HG03064 (cell line): ENCODE results near the gene TECTB.

Experiments
- ATAC-seq: cut with Tn5 transposase; IDR thresholded peaks from one replicate; pipeline ENCODE4 v1.9.1; 2021; ENCODE audit warnings: low read depth; ENCODE audit not compliant: unreplicated experiment

Gene TECTB

DNA sequence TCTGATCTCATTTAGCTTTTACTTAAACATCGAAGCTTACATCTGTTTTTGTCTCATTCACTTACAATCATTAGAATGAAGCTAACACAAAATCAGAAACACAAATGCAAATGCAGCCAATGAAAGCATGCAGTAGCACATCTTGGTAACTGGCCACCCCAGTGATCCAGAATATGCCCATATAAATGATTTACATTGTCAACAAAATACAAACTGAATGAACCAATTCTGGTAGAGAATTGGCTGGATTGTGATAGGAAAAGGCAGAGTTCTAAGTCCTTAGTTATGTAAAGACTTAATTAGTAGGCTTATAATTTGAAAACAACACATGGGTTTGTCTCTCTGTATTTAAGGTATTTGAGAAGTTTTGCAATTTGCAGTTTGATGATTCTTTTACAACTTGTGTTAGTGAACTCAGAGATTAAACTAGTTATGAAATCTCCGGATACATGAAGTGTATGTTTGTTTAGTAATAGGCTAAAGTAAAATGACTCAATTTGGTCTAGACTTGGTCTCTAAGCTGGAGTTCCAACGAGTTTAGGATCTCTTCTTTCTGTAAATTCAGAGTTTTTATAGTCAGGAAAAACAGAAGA is 21.2 kb downstream of the TECTB start:
- ATAC-seq = no peak

DNA sequence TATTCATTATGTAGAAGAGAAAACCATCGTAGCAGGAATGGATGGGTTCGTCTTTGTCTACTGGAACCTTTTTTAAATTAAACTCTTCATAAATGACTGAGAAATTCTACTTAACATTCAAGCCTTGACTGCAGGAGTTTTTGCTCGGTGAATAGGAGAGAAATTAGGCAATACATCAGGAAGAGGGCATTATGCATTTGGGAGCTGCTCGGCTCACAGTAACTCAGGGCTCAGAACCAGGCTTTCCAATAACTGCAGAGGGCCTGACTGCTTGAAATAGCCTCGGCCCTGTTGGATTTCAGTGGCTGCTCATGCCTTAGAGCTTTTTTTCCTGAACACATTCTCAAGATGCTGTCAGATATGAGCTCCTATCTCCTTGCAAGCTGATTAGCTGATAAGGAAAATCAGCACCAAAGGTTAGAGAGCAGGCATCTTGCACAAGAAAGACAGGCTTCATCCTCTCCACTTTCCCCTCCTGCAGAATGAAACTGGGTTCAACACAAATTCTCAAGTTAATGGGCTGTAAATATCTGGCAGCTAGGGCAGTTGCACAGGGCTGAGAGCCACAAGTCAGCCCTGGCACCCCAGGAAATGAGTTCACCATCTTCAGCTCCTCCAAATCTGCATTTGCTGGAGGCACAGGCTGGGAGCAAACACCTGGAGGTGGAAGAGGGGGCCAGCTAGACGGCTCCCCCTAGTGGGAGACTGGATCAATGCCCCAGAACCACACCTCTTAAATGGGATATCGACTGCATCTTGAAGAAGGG is 24.3 kb downstream of the TECTB start:
- ATAC-seq = no peak

DNA sequence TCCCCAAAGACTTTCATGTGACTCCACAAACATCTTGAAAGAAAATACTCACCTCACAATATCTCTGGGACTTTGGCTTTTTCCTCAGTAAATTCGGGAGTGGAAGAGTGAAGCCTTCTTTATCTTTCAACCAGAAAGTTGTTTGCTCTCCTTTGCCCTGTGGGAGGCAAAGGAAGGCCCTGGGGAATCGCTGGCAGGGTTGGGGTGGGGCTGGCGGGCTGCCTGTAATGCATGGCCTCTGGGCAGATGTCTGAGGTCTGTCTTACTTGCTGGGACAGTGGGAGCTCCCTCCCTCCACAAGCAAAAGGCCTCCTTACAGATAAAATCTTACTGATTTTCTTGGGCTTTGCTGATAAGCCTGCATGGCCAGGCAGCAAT is 24.9 kb downstream of the TECTB start:
- no peak for ATAC-seq

DNA sequence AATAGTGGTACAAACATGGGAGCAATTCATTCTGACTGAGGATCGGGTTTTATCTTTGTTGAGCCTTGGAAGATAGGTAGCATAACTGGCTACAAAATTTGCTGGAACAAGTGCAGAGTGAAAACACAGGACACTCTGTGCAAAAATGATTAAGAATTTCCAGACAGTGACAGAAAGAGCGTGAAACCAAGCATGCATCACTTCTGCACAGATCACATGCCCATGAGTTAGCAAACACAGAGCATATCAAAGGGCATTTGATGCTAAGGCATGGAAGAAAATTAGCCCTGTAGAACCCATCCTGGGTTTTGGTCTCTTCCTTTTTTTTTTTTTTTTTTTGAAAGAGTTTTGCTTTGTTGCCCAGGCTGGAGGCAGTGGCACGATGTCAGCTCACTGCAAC is 28.3 kb downstream of the TECTB start:
- no peak for ATAC-seq

DNA sequence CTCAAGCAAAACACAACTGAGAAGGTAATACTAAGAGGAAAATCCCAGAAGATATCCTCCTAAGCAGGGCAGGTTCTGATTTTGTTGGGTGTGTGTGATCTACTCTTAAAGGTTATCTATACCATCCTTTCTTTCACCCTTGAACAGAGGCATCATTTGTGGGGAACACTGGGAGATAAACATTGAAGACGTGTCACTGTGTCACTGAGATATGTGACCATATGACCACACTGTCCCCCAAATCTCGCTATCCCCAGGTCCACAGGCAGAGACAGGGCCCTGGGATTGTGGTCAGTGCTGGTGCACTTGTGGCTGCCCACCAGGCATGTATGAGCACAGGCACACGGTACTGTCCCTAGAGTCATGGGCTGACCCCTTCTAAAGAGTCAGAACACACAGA is 30.0 kb downstream of the TECTB start:
- ATAC-seq = no peak

DNA sequence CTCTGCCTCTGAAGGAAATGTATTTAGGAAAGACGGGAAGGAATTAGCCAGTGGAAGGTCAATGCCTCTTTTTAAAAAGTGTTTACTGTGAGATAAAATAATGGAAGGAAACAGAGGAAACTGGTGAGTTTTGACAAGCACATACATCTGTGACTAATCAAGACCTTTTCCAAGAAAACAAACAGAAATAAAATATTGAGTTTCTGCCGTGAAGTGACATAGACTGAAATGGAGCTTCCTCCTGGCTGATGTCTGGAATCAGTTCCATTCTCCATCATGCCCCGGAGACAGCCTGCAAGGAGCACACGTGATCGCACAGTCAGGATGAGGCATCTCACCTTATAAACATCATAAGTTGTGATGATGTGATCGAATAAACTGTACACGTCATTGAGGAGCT is 30.7 kb downstream of the TECTB start:
- ATAC-seq = no peak

DNA sequence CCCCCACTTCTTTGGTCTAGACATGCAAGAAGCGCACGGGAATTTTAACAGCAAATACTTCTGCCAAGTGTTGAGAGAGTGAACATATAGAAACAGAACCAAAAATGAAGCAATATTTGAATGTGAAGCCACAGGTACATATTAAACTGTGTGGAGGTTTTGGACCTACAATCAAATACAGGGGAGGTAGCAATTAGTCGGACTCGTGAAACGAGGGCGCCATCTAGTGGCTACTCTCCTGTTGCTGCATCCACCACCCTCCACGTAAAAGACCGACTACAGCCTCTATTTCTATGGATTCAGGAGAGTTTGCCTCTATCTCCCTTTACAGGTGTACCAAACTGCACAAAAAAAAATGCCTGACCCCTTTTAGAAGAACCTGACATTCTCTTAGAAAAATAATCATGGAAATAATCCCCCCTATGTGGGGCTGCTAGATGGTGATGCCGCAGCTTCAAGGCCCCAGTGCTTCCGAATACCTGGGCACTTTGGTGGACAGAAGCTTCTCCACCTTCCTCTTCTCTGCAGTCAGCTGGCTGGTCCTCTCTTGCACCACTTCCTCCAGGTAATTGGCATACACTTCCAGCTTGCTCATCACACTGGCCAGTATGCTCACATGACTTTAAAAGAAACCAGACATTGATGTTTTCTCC is 31.7 kb downstream of the TECTB start:
- ATAC-seq = peak; percentile 71

DNA sequence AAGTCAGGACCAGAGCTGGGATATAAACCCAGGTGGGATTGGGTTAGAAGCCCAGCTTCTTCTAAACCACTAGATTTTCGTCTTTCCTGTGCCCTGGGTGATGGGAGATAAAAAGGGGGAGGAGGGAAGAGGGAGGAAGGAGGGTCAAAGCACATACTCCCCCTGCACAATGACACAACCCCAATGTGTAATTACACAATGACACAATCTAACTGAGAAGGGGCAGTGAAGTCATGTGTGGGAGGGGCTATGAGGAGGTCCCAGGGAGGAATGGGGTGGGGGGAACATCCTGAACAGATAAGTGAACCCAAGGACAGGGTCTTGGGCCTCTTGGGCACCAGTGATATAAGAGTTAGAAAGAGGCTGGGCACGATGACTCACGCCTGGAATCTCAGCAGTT is 44.5 kb downstream of the TECTB start:
- ATAC-seq = no peak

DNA sequence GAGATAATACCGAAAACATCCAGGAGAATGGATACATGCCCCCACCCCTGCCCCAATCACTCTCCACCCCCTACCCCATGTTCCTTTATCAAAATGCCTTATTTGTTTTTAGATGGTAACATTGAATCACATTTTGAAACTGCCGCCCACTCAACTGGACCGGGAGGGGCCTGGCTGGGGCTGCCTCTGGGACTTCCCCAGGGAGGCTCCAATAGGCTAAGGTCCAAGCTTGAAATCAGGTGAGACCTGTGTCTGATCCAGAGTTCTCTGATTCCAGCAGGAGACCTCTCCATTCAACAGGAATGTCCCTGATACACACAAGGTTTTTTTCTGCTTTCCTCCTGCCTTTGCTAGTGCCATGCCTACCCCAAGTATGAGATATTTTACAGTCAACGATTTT is 47.0 kb downstream of the TECTB start:
- no peak for ATAC-seq

DNA sequence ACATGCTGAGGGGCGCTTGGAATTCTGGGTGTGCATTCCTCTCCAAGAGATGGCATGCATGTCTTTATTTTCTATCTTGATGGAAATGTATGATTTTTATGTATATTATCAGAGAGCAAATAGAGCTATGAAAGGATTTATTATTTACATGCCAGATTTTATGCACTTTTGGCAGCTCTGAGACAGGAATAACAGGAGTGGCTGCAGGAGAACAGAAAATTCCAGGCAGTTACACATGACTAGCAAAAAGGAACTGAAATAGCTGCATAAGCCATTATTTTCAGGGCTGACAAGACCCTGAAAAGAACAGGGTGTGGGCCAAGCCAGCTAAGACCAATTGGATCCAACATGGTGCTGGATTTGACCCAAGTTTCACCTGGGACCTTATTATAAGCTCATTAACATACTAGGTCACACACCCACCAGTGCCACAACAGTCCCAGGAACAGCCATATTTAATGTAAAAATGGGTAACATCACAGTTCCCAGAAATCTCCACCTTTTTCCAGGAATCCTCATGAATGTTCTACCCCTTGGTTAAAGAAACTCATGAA is 47.5 kb downstream of the TECTB start:
- ATAC-seq = no peak

DNA sequence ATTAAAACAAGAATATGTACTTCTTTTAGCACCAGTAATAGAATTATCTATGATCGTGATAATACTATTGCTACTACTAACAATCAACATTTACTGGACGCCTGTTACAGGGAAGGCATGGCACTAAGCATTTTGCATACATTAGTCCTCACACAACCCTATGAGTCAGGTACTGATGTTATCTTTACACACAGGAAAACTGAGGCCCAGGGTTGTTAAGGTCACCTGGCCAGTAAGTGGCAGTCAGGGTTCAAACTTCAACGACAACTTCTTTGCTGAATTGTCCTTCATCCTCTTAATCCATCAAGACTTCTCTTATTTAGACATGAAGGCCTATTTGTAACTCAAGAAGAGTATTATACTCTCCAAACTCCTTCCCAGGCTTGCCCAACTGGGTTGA is 48.8 kb downstream of the TECTB start:
- no peak for ATAC-seq

DNA sequence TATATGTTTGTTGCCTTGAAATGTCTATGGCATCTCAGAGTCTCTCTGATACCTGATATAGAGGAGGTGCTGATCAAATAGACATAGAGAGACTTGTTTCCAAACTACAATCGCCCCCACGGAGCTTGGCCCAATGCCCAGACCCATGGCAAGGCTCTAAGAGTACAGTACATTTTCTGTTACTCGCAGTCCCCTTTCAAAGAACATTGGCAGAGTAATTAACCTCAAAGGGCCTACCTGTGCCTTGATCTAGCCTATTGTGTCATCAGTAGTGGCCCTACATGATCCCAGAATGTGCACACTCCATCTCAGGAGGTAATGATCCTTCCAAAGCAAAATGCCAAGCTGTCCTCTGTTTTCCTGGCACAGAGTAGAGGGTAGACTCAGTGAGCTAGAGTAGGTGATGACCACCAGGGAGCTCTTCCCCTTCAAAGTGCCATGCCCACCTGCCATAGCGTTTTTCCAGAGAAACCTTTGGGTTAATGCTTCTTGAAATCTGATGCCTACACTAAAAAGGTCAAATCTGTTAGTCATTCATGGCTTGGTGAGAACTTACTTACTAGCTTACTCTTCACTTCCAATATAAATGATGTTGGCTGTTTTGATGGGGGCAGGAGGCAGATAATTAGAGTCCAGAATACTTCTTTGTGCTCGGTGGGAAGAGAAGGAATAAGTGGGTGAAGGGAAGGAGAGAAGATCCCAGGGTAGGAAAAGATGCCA is 49.5 kb downstream of the TECTB start:
- ATAC-seq = no peak

DNA sequence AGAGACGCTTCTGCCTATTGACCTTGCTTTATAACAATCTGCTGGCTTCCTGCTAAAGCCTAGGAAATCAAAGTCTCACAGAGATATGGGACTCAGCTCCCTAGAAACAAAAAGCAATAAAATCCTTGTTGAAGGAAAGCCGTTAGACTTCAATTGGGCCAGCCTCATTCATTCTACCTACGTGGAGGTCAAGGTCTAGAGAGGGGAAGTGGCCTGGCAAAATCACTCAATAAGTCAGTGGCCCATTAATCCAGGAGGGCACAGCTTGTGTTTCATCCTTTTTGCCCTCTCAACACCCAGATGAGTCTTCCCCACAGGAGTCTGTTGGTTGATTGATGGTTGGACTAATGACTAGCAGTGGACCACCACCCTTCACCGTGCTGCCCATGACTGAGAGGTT is 50.3 kb downstream of the TECTB start:
- ATAC-seq = no peak

DNA sequence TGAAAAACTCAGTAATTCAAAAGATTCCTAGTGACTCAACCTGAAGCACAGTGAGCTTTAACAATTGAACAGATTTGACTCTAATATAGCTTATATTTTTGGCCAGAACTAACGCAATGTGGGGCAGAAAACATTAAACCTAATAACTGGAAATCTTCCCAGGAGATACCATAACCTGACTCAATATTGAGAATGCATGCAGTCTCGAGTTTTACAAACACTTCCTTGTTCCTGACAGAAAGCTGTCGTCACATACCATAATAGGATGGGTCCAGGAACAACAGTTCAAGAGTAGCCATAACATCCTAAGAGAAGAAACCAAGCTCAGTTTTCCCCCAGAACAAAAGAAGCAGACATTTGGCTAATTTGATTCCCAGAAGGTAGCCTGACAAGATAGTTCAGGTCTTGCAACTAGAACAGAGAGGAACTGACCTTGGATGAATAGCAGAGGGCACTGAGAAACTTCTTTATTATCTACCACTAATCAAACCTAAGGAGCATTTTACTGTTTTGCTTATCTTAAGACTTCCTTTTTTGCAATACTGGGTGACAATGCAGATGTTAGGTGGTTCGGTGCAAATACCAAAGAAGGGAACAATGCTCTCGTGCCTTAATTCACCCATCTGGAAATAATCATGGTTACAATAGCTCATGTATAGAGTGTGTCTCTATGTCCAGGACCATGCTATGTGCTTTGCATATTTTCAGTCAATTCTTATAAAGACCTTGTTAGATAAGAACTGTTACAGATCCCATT is 52.1 kb downstream of the TECTB start:
- no peak for ATAC-seq

DNA sequence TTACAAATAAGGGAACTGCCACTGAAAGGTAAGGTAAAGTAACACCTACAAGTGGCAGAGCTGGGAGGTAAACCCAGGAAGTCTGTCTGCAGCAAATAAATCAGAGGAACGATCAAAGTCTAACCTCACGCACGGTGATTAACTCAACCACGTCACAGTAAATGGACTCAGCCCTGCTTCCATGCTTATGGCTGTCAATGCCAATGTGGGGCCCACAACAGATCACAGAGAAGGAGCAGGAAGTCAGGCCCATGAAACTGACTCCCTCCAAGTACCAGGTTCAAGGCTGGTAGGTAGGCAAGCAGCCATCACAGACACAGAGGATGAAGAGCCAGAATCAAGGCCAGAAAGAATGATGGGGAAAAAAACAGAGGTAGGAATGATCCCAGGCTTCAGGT is 52.7 kb downstream of the TECTB start:
- no peak for ATAC-seq

DNA sequence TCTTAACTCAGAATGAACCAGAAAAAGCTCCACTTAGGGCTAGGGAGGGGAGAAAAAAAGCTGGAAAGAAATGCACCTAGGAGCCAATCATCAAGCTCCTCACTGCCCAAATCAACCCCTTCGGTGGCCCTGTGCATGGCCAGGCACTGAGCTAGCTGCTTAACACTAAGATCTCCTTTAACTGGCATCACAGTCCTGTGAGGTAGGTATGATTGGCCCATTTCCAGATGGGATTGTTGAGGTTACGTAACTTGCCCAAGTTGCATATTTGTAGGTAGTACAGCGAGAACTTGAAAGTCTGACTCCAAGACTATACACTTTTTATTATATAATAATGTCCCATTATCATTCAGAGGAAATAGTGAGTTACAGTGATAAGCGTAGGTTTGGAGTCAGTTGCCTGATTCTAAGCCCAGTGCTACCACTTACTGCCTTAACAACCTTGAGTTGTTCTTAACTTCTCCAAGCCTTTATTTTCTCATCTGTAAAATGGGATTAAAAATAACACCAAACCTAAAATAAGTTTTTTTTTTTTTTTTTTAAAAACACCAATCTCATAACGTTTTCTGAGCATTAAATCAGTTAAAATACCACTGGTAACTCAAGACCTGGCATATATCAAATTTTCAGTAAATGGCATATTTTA is 53.5 kb downstream of the TECTB start:
- no peak for ATAC-seq

DNA sequence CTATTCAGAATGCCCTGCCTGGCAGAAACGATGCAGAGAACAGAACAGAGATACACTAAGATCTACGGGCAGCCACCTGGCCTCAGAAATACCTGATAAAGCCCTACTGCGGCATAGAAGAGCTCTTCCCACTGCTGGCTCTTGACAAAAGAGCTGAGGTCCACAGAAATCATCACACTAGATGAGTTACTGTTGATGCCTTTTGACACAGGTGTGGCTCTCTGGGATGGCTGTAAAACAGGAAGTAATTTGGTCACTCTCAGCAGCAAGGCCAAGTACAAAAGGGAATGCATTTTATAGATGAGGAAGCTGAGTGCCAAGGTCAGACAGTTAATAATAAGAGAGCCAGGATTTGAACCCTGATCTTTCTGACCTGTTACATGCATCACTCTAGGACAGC is 55.8 kb downstream of the TECTB start:
- ATAC-seq = no peak

DNA sequence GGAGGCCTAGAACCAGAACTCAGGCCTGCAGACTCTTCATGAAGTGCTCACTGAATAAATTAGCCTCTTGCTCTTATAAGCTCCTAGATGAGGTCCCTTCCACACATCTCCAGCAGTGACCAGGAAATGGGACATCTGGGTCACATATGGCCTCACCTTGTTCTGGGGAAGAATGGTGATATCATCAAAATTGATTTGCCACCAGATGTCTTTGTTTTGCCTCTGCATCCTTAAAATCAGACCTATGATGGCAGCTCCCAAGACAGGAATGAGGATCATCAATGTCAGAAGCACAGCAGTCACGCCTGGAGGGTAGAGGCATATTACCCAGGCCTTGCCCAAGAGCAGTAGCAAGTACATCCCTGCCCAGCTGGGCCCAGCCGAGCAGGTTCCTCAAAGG is 57.4 kb downstream of the TECTB start:
- ATAC-seq = no peak

DNA sequence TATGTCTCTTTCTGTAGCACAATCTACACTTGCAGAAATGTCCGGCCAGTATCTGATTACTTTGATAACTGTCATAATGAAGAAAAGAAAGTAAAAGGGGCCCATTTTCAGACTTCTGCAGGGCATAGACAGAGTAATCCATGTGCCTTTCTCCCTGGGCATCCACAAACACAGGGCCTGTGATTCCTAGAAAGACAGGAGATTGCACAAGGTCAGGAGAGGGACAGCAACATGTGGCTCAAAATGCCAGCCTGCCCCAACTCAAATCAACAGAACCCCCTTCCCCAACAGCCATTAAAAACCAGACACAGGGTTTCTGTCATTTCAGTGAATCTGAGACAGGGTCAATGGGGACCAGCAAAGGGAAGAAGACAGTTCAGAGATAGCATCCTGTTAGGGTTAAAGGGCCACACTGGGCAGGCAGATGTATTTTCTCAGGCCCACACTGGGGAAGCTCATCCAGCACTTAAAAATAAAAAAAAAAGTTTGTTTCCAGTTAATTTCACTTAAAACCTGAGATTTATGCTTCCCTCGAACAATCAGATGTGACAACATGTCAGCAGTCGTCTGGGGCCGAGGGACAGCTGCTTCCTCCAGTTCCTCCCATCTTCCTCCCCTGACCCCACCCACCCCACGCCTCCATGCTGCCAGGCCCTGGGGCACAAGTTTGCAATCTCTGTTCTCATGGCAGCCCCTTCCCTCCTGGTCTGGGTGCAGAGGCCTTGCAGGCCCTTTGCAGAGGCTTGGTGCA is 60.0 kb downstream of the TECTB start:
- ATAC-seq = no peak
